HG03196 (cell line): ENCODE measurements around the gene C4orf36.

Experiments used
- ATAC-seq: cut with Tn5 transposase; IDR thresholded peaks from one replicate; pipeline ENCODE4 v1.9.1; 2021; ENCODE audit not compliant: unreplicated experiment

C4orf36 gene

GRCh38 chr4:86870442-86871069 lies 21.7 kb downstream of the C4orf36 start:
- ATAC-seq = no peak

- no peak for ATAC-seq
These were observed 34.7 kb downstream of the C4orf36 start for GRCh38 chr4:86857341-86858052.

GRCh38 chr4:86856896-86857295 lies 35.3 kb downstream of the C4orf36 start:
- ATAC-seq = no peak

- ATAC-seq = no peak
These were observed 36.6 kb downstream of the C4orf36 start for GRCh38 chr4:86855572-86855971.

GRCh38 chr4:86853209-86853608 lies 39.0 kb downstream of the C4orf36 start:
- no peak for ATAC-seq

- ATAC-seq = no peak
These were observed 43.2 kb downstream of the C4orf36 start, which contains the start of gene SLC10A6 for GRCh38 chr4:86848732-86849619. SLC10A6 (minus strand) TSS chr4:86849384; CDS start chr4:86849115, 269 bp downstream.

GRCh38 chr4:86848136-86848535 lies 44.1 kb downstream of the C4orf36 start:
- ATAC-seq = no peak

- no peak for ATAC-seq
These were observed 44.7 kb downstream of the C4orf36 start for GRCh38 chr4:86847571-86847970.

GRCh38 chr4:86846921-86847320 lies 45.3 kb downstream of the C4orf36 start:
- no peak for ATAC-seq

GRCh38 chr4:86845593-86845992 lies 46.6 kb downstream of the C4orf36 start:
- no peak for ATAC-seq

- ATAC-seq = no peak
These were observed 50.9 kb downstream of the C4orf36 start for GRCh38 chr4:86841309-86841708.

GRCh38 chr4:86840858-86841257 lies 51.4 kb downstream of the C4orf36 start:
- ATAC-seq = no peak

- ATAC-seq = no peak
These were observed 54.3 kb downstream of the C4orf36 start for GRCh38 chr4:86837691-86838503.

GRCh38 chr4:86835677-86836076 lies 56.5 kb downstream of the C4orf36 start:
- no peak for ATAC-seq

- no peak for ATAC-seq
These were observed 57.3 kb downstream of the C4orf36 start for GRCh38 chr4:86834901-86835300.

- no peak for ATAC-seq
These were observed 58.6 kb downstream of the C4orf36 start for GRCh38 chr4:86833615-86834014.

- no peak for ATAC-seq
These were observed 60.7 kb downstream of the C4orf36 start for GRCh38 chr4:86831262-86832130.
